Retinal pigment epithelial cell (primary cell): Measurements from ENCODE around the gene DCXR.

Experiments used
- DNase-seq: peaks from one replicate; pipeline ENCODE4 v3.0.0-alpha.2; 2010; ENCODE audit warnings: low read depth
- H3K4me3 ChIP-seq: 2 replicates; pipeline ENCODE4 v1.5.1; 2011; ENCODE audit warnings: mild to moderate bottlenecking, low read length, control low read depth, moderate library complexity
- CTCF ChIP-seq: conservative IDR thresholded peaks from 2 replicates; pipeline ENCODE4 v1.5.1; 2011; ENCODE audit warnings: low read depth, low read length, control low read depth, inconsistent platforms

DCXR gene

DNA sequence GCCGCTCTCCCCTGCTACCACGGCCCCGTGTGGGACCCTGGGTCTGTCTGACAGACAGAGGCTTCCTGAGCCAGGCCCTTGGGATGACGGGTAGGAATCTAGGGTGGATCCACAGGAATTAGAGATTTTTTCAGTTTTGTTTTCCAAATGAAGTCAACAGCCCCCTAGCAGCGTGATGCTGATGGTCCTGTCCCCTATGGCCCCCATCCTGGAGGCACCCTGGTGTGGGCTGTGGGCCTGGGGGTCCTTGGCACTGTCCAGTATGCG is 30.3 kb downstream of the DCXR start:
- no peak for TF ChIP-seq CTCF
- no peak overlapping the region for H3K4me3 ChIP-seq
- DNase-seq: no peak

- no peak overlapping the region for H3K4me3 ChIP-seq
- DNase-seq: no peak
- no peak for TF ChIP-seq CTCF
These were observed 30.8 kb downstream of the DCXR start for GRCh38 chr17:82006468-82007227.

GRCh38 chr17:82005701-82006348 is 31.7 kb downstream of the DCXR start:
- DNase-seq: no peak
- no peak for TF ChIP-seq CTCF
- no peak overlapping the region for H3K4me3 ChIP-seq

DNA sequence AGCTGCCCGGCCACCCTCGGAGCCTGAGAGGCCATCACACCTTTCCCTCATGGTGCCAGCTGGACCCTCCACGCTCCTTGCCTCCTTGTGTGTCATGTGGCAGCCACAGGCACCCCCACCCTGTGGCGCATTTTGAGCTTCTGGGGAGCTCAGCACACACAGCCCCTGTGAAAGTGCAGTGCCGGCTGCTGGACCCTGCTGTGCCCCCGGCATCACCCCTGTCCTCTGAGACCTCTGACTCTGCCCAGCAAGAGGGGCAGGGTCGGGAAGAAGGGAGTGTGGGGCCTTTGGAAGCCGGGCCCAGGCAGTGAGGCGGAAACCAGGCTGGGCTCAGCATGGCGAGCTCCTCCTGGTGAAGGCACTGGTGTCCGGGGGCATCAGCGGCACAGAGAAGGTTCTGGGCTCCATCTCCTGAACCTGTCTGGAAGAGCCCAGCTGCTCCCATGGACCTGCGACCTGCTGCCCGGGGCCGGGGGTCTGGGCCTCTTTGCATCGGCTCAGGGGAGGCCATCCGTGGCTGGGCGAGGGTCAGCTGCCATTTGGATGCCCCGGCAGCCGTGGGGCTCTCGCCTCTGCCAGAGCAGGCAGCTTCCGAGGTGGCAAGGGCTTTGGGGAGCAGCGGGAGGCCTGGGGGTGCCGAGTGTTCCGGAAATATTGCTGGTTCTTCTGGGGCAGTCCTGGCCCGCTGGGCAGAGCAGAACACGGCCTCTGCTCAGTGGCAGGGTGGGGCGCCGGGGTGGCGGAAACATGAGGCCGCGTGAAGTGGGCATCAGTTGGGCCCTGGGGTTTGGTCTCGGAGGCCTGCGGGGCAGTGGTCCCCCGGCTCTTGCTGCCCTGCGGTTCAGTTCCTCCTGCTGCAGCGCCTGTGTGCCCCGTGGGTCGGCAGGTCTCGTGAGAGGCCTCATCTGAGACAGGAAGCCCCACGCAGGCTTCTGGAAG is 32.7 kb downstream of the DCXR start:
- DNase-seq: no peak
- no peak overlapping the region for H3K4me3 ChIP-seq
- no peak for TF ChIP-seq CTCF

GRCh38 chr17:82003411-82004381 is 33.8 kb downstream of the DCXR start:
- no peak overlapping the region for H3K4me3 ChIP-seq
- peak; percentile 78 for DNase-seq
- no peak for TF ChIP-seq CTCF

DNA sequence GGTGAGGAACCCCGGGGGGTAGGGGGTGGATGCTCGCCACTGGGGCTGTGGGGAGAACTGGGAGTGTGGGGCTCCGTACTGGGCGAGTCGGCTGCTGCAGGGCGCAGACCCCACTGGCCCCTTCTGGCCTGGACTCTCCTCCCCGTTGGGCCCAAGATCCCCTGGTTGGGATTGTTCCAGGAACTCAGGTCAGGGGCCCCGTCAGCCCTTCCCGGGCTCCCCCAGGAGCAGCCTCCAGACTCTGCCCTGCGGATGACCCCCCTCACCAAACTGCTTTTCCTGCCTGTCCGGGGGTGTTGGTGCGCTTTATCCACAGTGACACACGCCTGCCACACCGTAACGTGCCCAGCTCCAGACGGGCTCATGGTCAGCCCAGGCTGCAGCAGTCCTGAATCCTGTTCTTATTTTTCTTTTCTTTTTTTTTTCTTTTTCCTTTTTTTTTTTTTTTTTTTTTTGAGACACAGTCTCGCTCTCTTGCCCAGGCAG is 35.9 kb downstream of the DCXR start:
- H3K4me3 ChIP-seq: no peak overlapping the region
- DNase-seq: no peak
- TF ChIP-seq CTCF: no peak
